ENCODE data around the gene DLX5.
"Not testable (repeated sequence)": the region's sequence is repeated elsewhere in the genome, so short reads cannot be mapped to it uniquely, and the experiment has no call there.

The DLX5 gene

DNA sequence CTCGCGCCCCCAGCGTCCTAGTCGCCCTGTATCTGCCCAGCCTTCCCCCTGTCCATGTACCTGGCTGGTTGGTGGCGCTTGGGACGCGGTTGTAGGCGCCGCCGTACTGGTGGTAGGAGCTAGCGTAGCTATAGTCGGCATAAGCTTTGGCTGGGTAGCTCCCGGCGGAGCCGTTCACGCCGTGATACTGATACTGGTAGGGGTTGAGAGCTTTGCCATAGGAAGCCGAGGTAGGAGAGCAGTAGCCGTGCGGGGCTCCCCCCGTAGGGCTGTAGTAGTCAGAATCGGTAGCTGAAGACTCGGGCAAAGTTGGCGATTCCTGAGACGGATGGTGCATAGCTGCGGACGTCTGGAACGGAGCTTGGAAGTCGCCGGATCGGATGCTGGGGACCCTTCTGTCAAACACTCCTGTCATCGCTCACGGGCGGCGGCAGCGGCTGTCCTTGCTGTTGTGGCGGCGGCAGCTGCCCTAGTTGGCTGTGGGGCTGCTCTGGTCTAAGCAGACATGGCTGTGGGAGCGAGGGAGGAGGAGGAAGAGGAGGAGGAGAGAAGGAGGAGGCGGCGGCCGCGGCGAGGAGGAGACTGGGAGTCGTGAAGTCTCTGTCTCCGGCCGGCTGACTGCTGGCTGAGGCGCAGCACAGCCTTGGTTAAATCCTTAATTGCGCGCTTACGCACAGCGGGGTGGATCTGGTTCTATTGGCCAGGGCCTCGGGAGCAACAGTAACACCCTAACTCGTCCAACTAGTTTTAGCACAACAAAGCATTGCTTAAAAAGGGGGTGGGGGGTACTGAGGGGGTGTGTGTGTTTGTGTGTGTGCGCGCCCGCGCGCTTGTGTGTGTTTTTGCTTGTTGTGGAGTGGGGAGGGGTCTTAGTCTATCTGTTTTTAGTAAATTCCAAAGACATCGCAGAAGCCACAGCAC, at the start of gene DLX5:
DLX5 (minus strand) TSS at position 623 of the 921 bp plus-strand sequence; CDS start at position 415, 208 bp downstream.
- no peak for DNase-seq (ENCODE audit: low spot score)

GRCh38 chr7:97072025-97072424, 47.4 kb upstream of the DLX5 start:
- not testable (repeated sequence) for DNase-seq (ENCODE audit: low spot score)

- DNase-seq (ENCODE audit: low spot score): peak; percentile 33
Measured at GRCh38 chr7:97064972-97065587, 40.4 kb upstream of the DLX5 start.

- DNase-seq (ENCODE audit: low spot score): no peak
Measured at GRCh38 chr7:97064020-97064419, 39.4 kb upstream of the DLX5 start.

DNA sequence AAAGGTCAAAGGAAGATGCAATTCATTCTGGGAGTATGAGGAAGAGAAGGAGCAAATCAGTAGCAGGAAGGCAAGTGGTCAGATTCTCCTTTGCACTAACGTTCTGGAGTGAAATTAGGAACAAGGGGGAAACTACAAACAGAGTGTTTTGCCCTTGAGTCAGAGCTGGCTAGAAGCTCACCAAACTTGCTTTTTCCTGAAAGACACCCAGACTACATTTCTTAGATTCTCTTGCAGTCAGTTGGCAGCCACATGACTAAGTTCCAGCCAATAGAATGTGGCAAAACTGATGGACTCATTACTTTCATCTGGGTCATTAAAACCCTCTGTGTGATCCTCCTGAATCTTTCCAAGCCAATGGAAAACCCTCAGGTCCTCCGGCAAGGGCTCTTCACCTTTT, 18.6 kb upstream of the DLX5 start:
- DNase-seq (ENCODE audit: low spot score): no peak

GRCh38 chr7:97039374-97040065, 14.9 kb upstream of the DLX5 start:
- DNase-seq (ENCODE audit: low spot score): no peak

DNA sequence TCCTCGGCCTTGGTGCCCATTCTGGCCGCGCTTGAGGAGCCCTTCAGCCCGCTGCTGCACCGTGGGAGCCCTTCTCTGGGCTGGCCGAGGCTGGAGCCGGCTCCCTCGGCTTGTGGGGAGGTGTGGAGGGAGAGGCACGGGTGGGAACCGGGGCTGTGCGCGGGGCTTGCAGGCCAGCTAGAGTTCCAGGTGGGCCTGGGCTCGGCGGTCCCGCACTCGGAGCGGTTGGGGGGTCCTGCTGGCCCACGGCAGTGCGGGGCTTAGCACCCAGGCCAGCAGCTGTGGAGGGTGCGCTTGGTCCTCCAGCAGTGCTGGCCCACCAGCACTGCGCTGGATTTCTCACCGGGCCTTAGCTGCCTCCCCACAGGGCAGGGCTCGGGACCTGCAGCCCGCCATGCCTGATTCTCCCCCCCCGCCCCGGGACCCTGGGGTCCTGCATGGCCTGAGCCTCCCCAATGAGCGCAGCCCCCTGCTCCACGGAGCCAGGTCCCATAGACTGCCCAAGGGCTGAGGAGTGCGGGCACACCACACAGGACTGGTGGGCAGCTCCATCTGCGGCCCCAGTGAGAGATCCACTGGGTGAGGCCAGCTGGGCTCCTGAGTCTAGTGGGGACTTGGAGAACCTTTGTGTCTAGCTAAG, 9.7 kb upstream of the DLX5 start:
- not testable (repeated sequence) for DNase-seq (ENCODE audit: low spot score)

DNA sequence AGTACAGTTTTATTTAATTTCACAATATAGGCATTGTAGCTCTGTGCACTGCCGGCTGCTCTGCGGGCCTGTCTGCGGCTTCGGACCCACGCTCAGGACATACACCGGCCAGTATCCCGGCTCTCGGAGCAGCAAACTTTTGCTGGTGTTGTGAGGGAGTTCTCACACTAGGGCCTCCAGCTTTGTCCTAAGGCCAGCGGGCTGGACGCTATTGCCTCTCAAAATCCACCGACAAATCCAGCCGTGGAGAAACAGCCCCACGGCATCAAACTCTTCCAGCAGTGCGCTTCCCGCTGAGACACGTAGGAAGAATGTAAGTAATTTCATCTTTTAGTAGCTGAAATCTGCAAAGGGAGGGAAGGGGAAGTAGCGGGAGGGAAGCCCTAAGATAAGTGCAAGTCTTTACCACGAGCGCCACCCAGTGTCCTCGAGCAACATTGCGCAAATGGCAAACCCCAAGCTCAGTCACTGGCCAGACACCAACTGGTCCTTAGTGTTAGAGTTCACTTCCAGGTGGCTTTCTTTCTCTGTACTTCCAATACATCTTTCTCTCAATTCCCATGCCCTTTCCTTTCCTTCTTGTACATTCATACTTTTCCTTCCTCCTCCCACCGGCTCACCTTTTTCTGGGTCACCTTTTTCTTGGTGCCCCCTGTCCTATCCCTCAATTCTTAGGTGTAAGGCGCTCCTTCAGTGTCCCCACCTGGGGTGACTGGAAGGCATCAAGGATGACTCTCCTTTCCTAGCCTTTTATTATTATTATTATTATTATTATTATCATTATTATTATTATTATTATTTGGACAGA, 3.0 kb upstream of the DLX5 start:
- DNase-seq (ENCODE audit: low spot score): peak; percentile 47

- no peak for DNase-seq (ENCODE audit: low spot score)
Measured at GRCh38 chr7:97026715-97027426, 2.2 kb upstream of the DLX5 start.

- no peak for DNase-seq (ENCODE audit: low spot score)
Measured at GRCh38 chr7:97025983-97026714, 1.5 kb upstream of the DLX5 start.

- no peak for DNase-seq (ENCODE audit: low spot score)
Measured at GRCh38 chr7:97025130-97025499, 484 bp upstream of the DLX5 start.

GRCh38 chr7:97022491-97023306, 1.9 kb downstream of the DLX5 start:
- no peak for DNase-seq (ENCODE audit: low spot score)

DNA sequence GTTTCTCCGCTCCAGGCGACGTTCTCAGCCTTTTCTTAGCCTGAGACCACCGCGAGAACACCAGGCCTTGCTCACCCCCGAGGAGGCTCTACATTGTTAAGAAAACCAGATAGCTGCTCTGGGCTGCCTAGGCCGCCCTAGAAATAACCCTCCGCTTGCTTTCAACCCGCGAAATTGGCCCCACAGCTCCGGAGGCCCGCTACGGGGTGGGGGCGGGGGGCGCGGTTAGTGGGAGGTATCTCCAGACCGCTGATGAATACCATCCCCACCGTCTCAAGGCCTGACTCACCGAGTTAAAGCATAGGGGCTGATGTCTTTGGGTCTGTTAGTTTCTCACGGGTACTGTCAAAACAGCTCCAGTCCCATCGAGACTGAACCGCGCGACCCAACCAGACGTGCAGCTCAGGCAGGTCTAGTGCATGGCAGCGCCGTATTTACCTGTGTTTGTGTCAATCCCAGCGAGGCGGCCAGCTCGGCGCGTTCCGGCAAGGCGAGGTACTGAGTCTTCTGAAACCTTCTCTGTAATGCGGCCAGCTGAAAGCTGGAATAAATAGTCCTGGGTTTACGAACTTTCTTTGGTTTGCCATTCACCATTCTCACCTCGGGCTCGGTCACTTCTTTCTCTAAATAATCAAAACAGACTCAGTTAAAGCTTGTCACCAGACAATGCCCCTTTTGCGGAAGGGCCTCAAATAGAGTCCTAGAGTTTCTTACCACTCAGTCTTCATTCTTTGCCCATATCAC, 2.7 kb downstream of the DLX5 start:
- DNase-seq (ENCODE audit: low spot score): no peak

DNA sequence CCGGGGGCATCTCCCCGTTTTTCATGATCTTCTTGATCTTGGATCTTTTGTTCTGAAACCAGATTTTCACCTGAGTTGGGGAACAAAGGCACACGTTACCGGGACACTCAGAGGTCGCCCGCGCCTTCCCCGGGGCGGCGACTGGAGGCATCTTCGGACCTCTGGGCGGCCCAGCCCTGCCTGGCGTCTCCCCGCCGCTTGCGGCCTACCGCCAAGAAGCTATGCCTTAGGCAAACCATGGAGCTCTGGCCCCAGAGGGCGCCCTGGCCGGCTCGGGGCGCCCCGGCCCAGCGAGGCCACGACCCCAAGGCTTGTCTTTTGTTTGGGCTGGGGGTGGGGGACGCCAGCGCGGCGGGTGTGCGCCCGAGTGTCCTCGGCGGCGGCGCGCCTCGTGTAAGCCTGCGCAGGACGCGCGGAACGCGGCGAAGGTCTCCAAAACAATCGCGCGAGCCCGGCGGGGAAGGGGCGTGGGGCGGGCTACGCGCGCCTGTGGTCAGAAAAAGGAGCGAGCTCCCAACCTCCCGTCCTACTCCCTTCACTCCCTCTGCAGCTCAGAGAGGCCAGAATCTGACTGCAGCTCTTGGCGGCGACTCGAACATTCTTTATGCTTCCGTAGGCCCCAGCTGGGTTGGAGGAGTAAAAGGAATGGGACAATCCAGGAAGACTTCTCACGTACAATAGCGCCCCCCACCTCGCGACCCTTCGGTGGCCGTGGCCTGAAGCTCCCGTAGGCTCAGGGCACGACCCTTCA, 3.5 kb downstream of the DLX5 start:
- no peak for DNase-seq (ENCODE audit: low spot score)

- DNase-seq (ENCODE audit: low spot score): no peak
Measured at GRCh38 chr7:97020601-97020995, 4.0 kb downstream of the DLX5 start.

- DNase-seq (ENCODE audit: low spot score): no peak
Measured at GRCh38 chr7:97019710-97020225, 4.9 kb downstream of the DLX5 start.

GRCh38 chr7:97018791-97019531, 5.7 kb downstream of the DLX5 start:
- DNase-seq (ENCODE audit: low spot score): no peak
